NCI-H1694 (cell line): ENCODE data around the gene MARCHF10.

Experiments
- DNase-seq: peaks from one replicate; lab custom pipeline; 2025; lab: John Stamatoyannopoulos, UW

Gene MARCHF10

DNA sequence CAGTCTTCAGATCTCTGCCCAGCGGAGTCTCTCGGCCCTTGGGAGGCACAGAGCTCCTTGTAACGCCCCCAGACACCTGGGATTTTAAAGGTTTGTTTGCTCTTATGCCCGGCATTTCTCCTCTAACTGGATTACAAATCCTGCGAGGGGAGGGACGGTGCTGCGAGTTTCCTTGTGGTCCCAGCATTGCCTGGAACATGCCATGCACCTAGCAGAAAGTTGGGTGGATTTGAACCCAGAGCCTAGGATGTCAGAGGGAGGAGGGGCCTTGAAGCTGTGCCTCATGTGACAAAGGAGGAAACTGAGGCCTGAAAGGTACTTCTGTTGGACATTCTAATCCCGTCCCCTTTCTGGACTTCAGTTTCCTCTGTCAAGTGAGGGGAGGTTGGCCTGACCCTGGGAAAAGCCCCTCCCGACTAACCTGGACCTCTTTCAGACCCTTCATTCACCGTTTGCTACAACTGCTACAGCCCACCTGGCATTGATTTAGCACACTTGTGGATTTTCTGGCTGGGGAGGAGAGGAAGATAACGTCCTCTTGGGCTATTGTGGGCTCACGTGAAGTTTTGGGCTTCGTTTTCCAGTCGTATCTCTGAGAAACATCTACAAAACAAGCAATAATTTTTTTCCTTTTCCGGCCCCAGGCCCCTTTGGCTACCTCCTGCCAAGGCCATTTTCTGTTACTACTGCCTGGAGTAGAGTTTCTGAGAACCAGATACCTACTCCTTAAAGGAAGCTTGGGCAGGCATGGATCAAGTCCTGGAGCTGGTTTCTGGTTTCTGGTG lies 149.8 kb downstream of the MARCHF10 start:
- no peak for DNase-seq

DNA sequence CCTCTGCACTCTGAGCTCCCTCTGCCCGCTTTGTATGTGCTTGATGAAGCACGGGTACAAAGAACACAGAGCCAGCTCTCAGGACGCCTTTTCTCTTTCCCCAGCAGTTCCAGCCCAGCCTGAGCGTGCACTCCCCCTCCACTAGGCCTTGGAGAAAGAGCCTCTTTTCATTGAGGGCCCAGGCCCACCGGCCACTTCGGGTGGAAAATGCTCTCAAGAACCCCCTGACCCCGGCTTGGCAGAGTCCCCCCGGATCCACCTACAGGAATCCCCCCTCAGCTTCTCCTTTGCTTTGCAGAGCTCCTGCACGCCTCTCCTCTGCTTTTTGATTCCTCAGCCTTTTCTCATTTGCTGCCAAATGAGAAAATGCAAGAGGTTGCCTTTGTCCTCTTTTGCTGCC lies 150.4 kb downstream of the MARCHF10 start:
- DNase-seq: no peak

DNA sequence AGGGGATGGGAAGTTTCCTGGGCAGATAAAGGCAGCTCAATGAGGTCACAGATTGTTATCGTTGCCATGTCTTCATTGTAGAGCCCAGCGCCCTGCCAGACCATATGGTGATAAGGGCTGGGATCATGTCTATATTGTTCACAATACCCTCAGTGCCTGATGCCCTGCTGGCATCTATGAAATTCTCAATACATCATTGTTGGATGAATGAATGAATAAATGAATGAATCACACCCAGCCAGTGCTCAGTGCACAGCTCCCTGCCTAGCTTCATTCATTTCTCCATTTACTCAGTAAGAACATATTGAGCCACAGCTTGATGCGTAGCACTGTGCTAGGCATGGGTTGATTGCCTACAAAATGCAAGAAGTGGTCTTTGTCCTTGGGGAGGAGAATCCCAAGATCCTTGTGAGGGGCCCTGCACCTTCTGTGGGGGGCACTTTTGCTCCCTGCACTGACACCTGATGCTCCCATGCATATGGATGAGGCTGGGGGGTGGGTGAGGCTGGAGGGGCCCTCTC lies 150.9 kb downstream of the MARCHF10 start:
- DNase-seq: no peak

DNA sequence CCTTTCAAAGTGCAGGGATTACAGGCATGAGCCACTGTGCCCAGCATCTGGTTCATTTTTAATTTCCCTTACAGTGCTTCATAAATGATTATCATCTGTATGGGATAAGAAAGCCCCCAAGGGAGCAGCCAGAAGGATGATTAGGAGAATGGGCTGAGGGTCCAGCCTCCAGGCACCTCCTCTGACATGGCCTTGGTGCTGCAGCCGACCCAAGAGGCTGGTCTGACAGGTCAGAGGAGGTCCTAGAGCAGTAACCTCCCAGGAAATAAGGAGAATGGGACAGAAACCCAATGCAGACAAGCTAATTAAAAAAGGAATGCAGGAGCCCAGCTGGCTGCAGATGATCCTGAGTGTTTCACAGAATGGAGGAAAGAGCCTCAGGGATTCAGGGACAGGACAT lies 151.7 kb downstream of the MARCHF10 start:
- DNase-seq: no peak

DNA sequence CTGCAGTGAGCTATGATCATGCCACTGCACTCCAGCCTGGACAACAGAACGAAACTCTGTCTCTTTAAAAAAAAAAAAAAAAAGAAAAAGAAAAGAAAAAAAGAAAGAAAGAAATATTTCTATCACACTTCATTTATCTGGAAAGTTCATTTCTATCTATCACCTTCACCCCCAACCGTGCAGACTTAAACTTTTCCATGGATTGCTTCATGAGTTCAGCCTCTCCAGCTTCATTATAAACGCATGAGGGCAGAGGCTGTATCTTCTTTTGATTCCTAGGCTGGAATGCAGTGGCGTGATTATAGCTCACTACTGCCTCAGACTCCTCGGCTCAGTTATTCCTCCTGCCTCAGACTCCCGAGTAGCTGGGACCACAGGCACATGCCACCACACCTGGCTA lies 152.5 kb downstream of the MARCHF10 start:
- DNase-seq: no peak

DNA sequence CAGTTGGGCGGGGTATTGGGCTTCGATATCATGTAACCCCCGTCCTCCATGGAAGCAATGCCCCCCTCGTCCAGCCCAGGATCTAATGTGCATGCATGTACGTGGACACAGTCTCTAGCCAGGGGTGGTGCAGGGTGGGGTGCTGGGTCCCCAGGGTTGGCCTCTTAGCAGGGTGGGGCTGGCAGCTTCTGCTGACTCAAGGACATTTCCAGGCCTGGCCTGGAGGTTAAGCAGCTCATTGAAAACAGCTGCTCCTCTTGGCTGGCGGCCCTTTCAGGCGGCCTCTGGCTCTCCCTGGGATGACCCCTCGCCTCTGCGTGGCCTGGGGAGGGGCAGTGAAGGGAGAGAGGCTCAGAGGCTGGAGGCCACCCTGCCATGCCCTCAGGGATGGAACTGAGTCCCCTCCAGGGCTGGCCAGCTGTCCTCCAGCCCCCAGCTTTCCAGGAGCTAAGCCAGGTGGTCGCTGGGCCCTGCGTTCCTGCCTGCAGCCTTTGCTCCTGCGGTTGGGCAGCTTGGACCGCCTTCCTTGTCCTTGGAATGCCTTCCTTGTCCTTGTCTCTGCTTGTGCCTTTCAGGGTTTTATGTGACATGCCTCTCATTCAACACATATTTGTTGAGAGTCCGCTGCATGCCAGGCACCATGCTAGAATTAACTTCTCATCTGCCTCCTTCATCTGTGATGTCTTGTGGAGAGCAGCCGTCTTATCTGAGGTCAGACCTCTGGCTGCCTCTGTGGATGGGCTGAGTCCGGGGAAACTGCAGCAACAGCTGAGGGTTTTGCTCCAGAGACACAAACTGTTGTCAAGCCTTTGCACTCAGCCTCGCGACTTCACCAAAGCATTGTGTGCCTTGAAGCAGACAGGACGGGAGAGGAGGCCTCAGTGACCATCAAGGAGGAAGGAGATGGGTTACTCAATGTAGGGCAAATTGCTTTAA lies 154.0 kb downstream of the MARCHF10 start:
- no peak for DNase-seq

DNA sequence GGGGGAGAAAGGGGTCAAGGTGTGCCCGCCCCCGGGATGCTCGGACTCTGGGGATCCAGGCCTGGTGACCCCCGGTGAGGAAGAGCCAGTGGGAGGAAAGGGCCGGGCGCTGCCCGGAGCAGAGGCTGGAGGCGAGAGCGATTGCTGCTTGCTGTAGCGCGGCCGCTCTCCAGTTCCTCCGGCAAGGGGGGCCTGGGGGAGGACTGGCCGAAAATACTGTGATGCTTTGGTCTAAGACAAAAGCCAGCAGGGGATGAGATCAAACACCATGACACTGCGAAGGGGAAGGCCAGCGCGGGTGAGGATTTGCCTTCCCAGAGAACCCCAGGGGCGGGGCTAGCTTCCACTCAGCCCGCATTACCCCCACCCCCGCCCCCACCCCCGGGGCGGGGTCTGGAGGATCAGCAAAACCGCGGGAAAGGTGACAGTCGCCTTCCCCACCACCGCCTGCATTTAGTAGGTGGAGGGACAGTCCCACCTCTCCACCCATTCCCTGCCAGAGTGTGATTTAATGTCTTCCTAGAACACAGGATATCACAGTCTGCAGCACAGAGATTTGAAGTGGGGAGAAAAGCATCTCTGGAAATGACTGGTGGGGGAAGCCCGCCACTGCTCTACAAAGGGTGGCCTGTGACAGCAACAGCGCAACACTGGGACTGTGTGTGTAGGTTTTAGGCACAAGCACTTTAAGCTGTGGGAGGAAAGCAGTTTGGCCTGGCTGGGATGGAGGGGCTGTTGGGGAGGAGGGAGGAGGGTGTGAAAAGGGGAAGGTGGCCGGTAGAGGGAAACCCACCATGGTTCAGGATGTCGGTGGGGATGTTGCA lies 154.9 kb downstream of the MARCHF10 start:
- no peak for DNase-seq

DNA sequence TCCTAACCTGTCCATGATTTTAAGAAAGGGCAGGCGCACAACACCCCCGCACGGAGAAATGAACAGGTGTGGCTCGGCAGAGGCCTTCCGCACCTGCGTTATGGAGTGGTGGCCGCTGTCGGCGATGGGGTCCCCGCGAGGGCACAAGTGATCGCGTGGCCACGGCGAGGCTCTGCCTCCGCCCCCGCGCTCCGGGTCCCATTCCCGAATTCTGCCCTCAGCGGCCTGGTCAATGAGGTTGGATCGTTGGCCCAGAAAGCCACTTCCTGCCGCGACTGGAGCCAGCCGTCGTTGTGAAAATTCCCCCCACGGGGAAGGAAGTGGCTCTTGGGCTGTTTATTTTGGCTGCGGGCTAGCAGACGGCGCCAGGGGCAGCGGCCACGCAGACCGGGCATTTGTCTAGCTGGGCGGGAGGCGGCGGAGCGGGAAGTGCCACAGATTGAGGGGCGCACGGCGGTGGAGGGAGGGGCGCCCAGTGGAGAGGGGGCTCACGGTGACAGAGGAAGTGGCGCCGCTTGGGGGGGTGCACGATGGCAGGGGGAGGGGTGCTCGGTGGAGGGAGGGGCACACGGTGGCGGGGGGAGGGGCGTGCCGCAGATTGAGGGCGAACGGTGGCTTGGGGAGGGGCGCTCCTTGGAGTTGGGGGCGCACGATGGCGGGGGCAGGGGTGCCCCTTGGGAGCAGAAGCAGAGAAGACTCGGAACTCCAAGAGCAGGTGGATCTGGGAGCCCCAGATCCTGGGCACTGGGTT lies 155.7 kb downstream of the MARCHF10 start:
- DNase-seq: no peak
